Astrocyte (in vitro differentiated cells and primary cell): ENCODE results near the gene FZD10. TPM values are rescaled to one million over a fixed set of nuclear protein-coding genes. Genes with fewer than 3 reads are reported as not detected.

Experiments used
- DNase-seq: peaks from one replicate; pipeline ENCODE4 v3.0.0-alpha.2; 2010; ENCODE audit warnings: low read depth
- FAIRE-seq: peaks from 2 replicates; lab custom pipeline; 2011; peaks lifted over from hg19 to GRCh38; lab: Jason Lieb, UNC
- H2AFZ ChIP-seq: 2 replicates; pipeline ENCODE4 v1.6.0; 2012; ENCODE audit warnings: low read depth, low read length, inconsistent platforms
- H3K27ac ChIP-seq: 2 replicates; pipeline ENCODE4 v1.5.1; 2011; ENCODE audit warnings: low read depth, low read length, inconsistent platforms
- H3K27me3 ChIP-seq: 2 replicates; pipeline ENCODE4 v1.6.0; 2011; ENCODE audit warnings: low read length, inconsistent platforms; ENCODE audit not compliant: insufficient read depth
- H3K36me3 ChIP-seq: 2 replicates; pipeline ENCODE4 v1.5.1; 2011; ENCODE audit warnings: low read length, inconsistent platforms; ENCODE audit not compliant: insufficient read depth
- H3K4me1 ChIP-seq: 2 replicates; pipeline ENCODE4 v1.5.1; 2011; ENCODE audit warnings: low read length, inconsistent platforms; ENCODE audit not compliant: insufficient read depth
- H3K4me2 ChIP-seq: 2 replicates; pipeline ENCODE4 v1.6.0; 2012; ENCODE audit warnings: low read length, inconsistent platforms
- H3K4me3 ChIP-seq: 2 replicates; pipeline ENCODE4 v1.5.1; 2011; ENCODE audit warnings: low read depth, mild to moderate bottlenecking, low read length, inconsistent platforms; ENCODE audit not compliant: insufficient read depth
- H3K79me2 ChIP-seq: 2 replicates; pipeline ENCODE4 v1.6.0; 2012; ENCODE audit warnings: mild to moderate bottlenecking, low read length, inconsistent platforms; ENCODE audit not compliant: insufficient read depth
- H3K9ac ChIP-seq: 2 replicates; pipeline ENCODE4 v1.6.0; 2012; ENCODE audit warnings: mild to moderate bottlenecking, low read length, inconsistent platforms
- H3K9me3 ChIP-seq: 2 replicates; pipeline ENCODE4 v1.5.1; 2012; ENCODE audit warnings: low read depth, mild to moderate bottlenecking, low read length, inconsistent platforms; ENCODE audit not compliant: insufficient read depth
- H4K20me1 ChIP-seq: 2 replicates; pipeline ENCODE4 v1.6.0; 2012; ENCODE audit warnings: low read length, inconsistent platforms; ENCODE audit not compliant: insufficient read depth
- H3K27ac Mint-ChIP-seq: one replicate; pipeline ENCODE4 v1.8.0; 2021; ENCODE audit warnings: mild to moderate bottlenecking, mixed read lengths; ENCODE audit not compliant: unreplicated experiment
- H3K27me3 Mint-ChIP-seq: one replicate; pipeline ENCODE4 v1.8.0; 2021; ENCODE audit warnings: low read depth, mixed read lengths; ENCODE audit not compliant: unreplicated experiment
- H3K36me3 Mint-ChIP-seq: one replicate; pipeline ENCODE4 v1.8.0; 2021; ENCODE audit warnings: low read depth, mixed read lengths; ENCODE audit not compliant: unreplicated experiment
- H3K4me1 Mint-ChIP-seq: one replicate; pipeline ENCODE4 v1.8.0; 2021; ENCODE audit warnings: low read depth, mixed read lengths; ENCODE audit not compliant: unreplicated experiment
- H3K4me3 Mint-ChIP-seq: one replicate; pipeline ENCODE4 v1.8.0; 2021; ENCODE audit warnings: mild to moderate bottlenecking, moderate library complexity, mixed read lengths; ENCODE audit not compliant: unreplicated experiment
- H3K9me3 Mint-ChIP-seq: one replicate; pipeline ENCODE4 v1.8.0; 2021; ENCODE audit warnings: mild to moderate bottlenecking, mixed read lengths; ENCODE audit not compliant: unreplicated experiment
- EZH2 ChIP-seq: IDR thresholded peaks from 2 replicates; pipeline ENCODE4 v1.6.1; 2012; ENCODE audit warnings: mild to moderate bottlenecking, low read length, inconsistent platforms; ENCODE audit not compliant: insufficient read depth
- total RNA-seq: library from RNA; stranded (reverse); gene quantifications from 2 replicates; pipeline ENCODE4 v1.2.1, GENCODE V29; 2021
- TF ChIP-seq, protein P1 (sequence below): IDR thresholded peaks from 2 replicates; pipeline ENCODE4 v1.5.1; 2011; ENCODE audit warnings: low read depth, mild to moderate bottlenecking, inconsistent platforms, low read length, moderate library complexity; ENCODE audit not compliant: insufficient read depth

FZD10 gene
- total RNA-seq, 1 donor from 2014 or later: not detected

- Histone ChIP-seq H3K36me3 (no peaks in the 10 kb centered on the region), H3K9ac (no peak overlapping the region), H3K4me2 (no peak overlapping the region), H3K27me3 (peaks cover 69% of the 10 kb centered on the region), H3K4me3 (no peak overlapping the region), H3K4me1 (no peaks in the 10 kb centered on the region), H3K27ac (no peak overlapping the region), H2AFZ (no peak overlapping the region), H4K20me1 (no peaks in the 10 kb centered on the region), H3K9me3 (no peaks in the 10 kb centered on the region), H3K79me2 (no peaks in the 10 kb centered on the region)
- peaks cover 3% of the 10 kb centered on the region for H3K9me3 Mint-ChIP-seq
- DNase-seq (no peak), FAIRE-seq (no peak)
- no peak overlapping the region for H3K4me3 Mint-ChIP-seq
- H3K36me3 Mint-ChIP-seq: no peaks in the 10 kb centered on the region
- H3K27ac Mint-ChIP-seq: no peak overlapping the region
- TF ChIP-seq, protein P1, sequence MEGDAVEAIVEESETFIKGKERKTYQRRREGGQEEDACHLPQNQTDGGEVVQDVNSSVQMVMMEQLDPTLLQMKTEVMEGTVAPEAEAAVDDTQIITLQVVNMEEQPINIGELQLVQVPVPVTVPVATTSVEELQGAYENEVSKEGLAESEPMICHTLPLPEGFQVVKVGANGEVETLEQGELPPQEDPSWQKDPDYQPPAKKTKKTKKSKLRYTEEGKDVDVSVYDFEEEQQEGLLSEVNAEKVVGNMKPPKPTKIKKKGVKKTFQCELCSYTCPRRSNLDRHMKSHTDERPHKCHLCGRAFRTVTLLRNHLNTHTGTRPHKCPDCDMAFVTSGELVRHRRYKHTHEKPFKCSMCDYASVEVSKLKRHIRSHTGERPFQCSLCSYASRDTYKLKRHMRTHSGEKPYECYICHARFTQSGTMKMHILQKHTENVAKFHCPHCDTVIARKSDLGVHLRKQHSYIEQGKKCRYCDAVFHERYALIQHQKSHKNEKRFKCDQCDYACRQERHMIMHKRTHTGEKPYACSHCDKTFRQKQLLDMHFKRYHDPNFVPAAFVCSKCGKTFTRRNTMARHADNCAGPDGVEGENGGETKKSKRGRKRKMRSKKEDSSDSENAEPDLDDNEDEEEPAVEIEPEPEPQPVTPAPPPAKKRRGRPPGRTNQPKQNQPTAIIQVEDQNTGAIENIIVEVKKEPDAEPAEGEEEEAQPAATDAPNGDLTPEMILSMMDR: no peak
- peak; percentile 60 for TF ChIP-seq EZH2
- no peaks in the 10 kb centered on the region for H3K4me1 Mint-ChIP-seq
- H3K27me3 Mint-ChIP-seq: no peaks in the 10 kb centered on the region
These were observed 1.5 kb upstream of the FZD10 start for GRCh38 chr12:130160711-130161231.

- FAIRE-seq (no peak), DNase-seq (peak; percentile 0)
- Mint-ChIP-seq H3K9me3 (peaks cover 3% of the 10 kb centered on the region), H3K27ac (no peak overlapping the region), H3K4me3 (no peak overlapping the region), H3K4me1 (no peaks in the 10 kb centered on the region), H3K36me3 (no peaks in the 10 kb centered on the region), H3K27me3 (no peaks in the 10 kb centered on the region)
- H3K9me3 ChIP-seq: no peaks in the 10 kb centered on the region
- H2AFZ ChIP-seq: no peak overlapping the region
- H3K79me2 ChIP-seq: no peaks in the 10 kb centered on the region
- peak overlapping the region; percentile 71 for H3K4me2 ChIP-seq
- no peaks in the 10 kb centered on the region for H3K4me1 ChIP-seq
- H3K36me3 ChIP-seq: no peaks in the 10 kb centered on the region
- H3K9ac ChIP-seq: no peak overlapping the region
- no peak overlapping the region for H3K27ac ChIP-seq
- no peaks in the 10 kb centered on the region for H4K20me1 ChIP-seq
- H3K27me3 ChIP-seq: peaks cover 73% of the 10 kb centered on the region
- TF ChIP-seq, protein P1: no peak
- peak; percentile 22 for TF ChIP-seq EZH2
- no peak overlapping the region for H3K4me3 ChIP-seq
These were observed 712 bp upstream of the FZD10 start for GRCh38 chr12:130161261-130162243.
